H9 (cell line): ENCODE results near the gene MAN1A1. TPM values are rescaled to one million over a fixed set of nuclear protein-coding genes. Genes with fewer than 3 reads are reported as not detected.
A peak's percentile ranks its signal among the peaks of the same experiment; 100 is the strongest.

Source experiments
- DNase-seq: peaks from one replicate; pipeline ENCODE4 v3.0.0-alpha.2; 2017
- H2AFZ ChIP-seq: one replicate; pipeline ENCODE4 v1.6.1; 2013; ENCODE audit warnings: mild to moderate bottlenecking, low read length, control low read depth, moderate library complexity
- H2AK5ac ChIP-seq: 2 replicates; pipeline ENCODE4 v1.6.1; 2013; ENCODE audit warnings: low read length, control low read depth, mixed read lengths; ENCODE audit not compliant: insufficient read length
- H2BK120ac ChIP-seq: one replicate; pipeline ENCODE4 v1.6.1; 2013; ENCODE audit warnings: low read depth, mild to moderate bottlenecking, low read length, control low read depth, inconsistent platforms; ENCODE audit not compliant: poor library complexity, severe bottlenecking
- H2BK12ac ChIP-seq: 2 replicates; pipeline ENCODE4 v1.6.1; 2013; ENCODE audit warnings: low read length, control low read depth, mixed read lengths, low read depth; ENCODE audit not compliant: insufficient read length
- H2BK15ac ChIP-seq: 2 replicates; pipeline ENCODE4 v1.6.1; 2013; ENCODE audit warnings: low read depth, low read length, control low read depth
- H2BK20ac ChIP-seq: one replicate; pipeline ENCODE4 v1.6.1; 2013; ENCODE audit warnings: low read depth, mild to moderate bottlenecking, low read length, control low read depth, inconsistent platforms; ENCODE audit not compliant: poor library complexity, severe bottlenecking
- H2BK5ac ChIP-seq: 2 replicates; pipeline ENCODE4 v1.6.1; 2013; ENCODE audit warnings: low read length, control low read depth, mixed read lengths; ENCODE audit not compliant: insufficient read length
- H3K14ac ChIP-seq: 2 replicates; pipeline ENCODE4 v1.6.1; 2013; ENCODE audit warnings: low read length, control low read depth; ENCODE audit not compliant: insufficient read depth
- H3K18ac ChIP-seq: 2 replicates; pipeline ENCODE4 v1.6.1; 2013; ENCODE audit warnings: low read depth, mild to moderate bottlenecking, mixed read lengths, low read length, control low read depth; ENCODE audit not compliant: insufficient read length
- H3K23ac ChIP-seq: 2 replicates; pipeline ENCODE4 v1.6.1; 2013; ENCODE audit warnings: low read length, control low read depth, mixed read lengths, low read depth; ENCODE audit not compliant: insufficient read length
- H3K23me2 ChIP-seq: 2 replicates; pipeline ENCODE4 v1.6.1; 2013; ENCODE audit warnings: low read depth, mild to moderate bottlenecking, mixed read lengths, low read length, control low read depth; ENCODE audit not compliant: insufficient read length, poor library complexity, severe bottlenecking
- H3K27ac ChIP-seq: 2 replicates; pipeline ENCODE4 v1.5.1; 2013; ENCODE audit warnings: low read length, control low read depth, mixed read lengths, low read depth; ENCODE audit not compliant: insufficient read length
- H3K27me3 ChIP-seq: 2 replicates; pipeline ENCODE4 v1.6.1; 2013; ENCODE audit warnings: low read length, control low read depth, inconsistent platforms; ENCODE audit not compliant: insufficient read depth
- H3K4ac ChIP-seq: 2 replicates; pipeline ENCODE4 v1.6.1; 2013; ENCODE audit warnings: low read depth, mild to moderate bottlenecking, control low read depth, inconsistent platforms, low read length, moderate library complexity
- H3K4me1 ChIP-seq: 2 replicates; pipeline ENCODE4 v1.6.1; 2013; ENCODE audit warnings: low read length, control low read depth, inconsistent platforms; ENCODE audit not compliant: insufficient read depth
- H3K4me2 ChIP-seq: 2 replicates; pipeline ENCODE4 v1.6.1; 2013; ENCODE audit warnings: low read length, control low read depth, mixed read lengths; ENCODE audit not compliant: insufficient read length, insufficient read depth
- H3K56ac ChIP-seq: 2 replicates; pipeline ENCODE4 v1.6.1; 2013; ENCODE audit warnings: low read depth, mild to moderate bottlenecking, mixed read lengths, low read length, control low read depth; ENCODE audit not compliant: insufficient read length
- H3K79me1 ChIP-seq: 2 replicates; pipeline ENCODE4 v1.6.1; 2013; ENCODE audit warnings: low read depth, mild to moderate bottlenecking, moderate library complexity, low read length, control low read depth, inconsistent platforms; ENCODE audit not compliant: insufficient read depth, poor library complexity, severe bottlenecking
- H3K79me2 ChIP-seq: 2 replicates; pipeline ENCODE4 v1.6.1; 2013; ENCODE audit warnings: low read length, control low read depth, inconsistent platforms; ENCODE audit not compliant: insufficient read depth
- H3K9ac ChIP-seq: 2 replicates; pipeline ENCODE4 v1.6.1; 2013; ENCODE audit warnings: low read length, control low read depth, mixed read lengths; ENCODE audit not compliant: insufficient read length; ENCODE audit errors: extremely low read depth
- H3K9me3 ChIP-seq: one replicate; pipeline ENCODE4 v1.6.1; 2013; ENCODE audit warnings: low read depth, low read length, inconsistent platforms; ENCODE audit not compliant: control insufficient read depth
- H3T11ph ChIP-seq: one replicate; pipeline ENCODE4 v1.6.1; 2013; ENCODE audit warnings: mild to moderate bottlenecking, low read length, control low read depth, inconsistent platforms
- H4K20me1 ChIP-seq: one replicate; pipeline ENCODE4 v1.6.1; 2013; ENCODE audit not compliant: control insufficient read depth, insufficient read length, insufficient read depth
- H4K5ac ChIP-seq: 2 replicates; pipeline ENCODE4 v1.6.1; 2013; ENCODE audit warnings: low read depth, mild to moderate bottlenecking, mixed read lengths, low read length, control low read depth; ENCODE audit not compliant: insufficient read length
- H4K8ac ChIP-seq: replicated peaks from 2 replicates; pipeline ENCODE4 v1.6.1; 2013; ENCODE audit warnings: low read length, control low read depth, mixed read lengths, low read depth; ENCODE audit not compliant: insufficient read length
- H4K91ac ChIP-seq: 2 replicates; pipeline ENCODE4 v1.6.1; 2013; ENCODE audit warnings: low read depth, mild to moderate bottlenecking, moderate library complexity, mixed read lengths, low read length, control low read depth; ENCODE audit not compliant: insufficient read length
- H3K27ac Mint-ChIP-seq, 3 experiments: 2 replicates in 2 of 3; 3 replicates in 1 of 3; pipeline ENCODE4 v1.8.0; 2020 to 2021; ENCODE audit warnings: mixed read lengths in 3 of 3, mild to moderate bottlenecking in 1 of 3, moderate library complexity in 1 of 3
- H3K27me3 Mint-ChIP-seq: 2 replicates; pipeline ENCODE4 v1.8.0; 2021; ENCODE audit warnings: low read depth, mild to moderate bottlenecking, moderate library complexity, mixed read lengths
- H3K36me3 Mint-ChIP-seq, 3 experiments: 2 replicates in 2 of 3; 3 replicates in 1 of 3; pipeline ENCODE4 v1.8.0; 2020 to 2021; ENCODE audit warnings: low read depth in 3 of 3, mixed read lengths in 3 of 3; ENCODE audit not compliant: insufficient read depth in 1 of 3
- H3K4me1 Mint-ChIP-seq, 2 experiments: 2 replicates each; pipeline ENCODE4 v1.8.0; 2020; ENCODE audit warnings: mixed read lengths in 2 of 2
- H3K4me3 Mint-ChIP-seq, 2 experiments: 2 replicates in 1 of 2; 3 replicates in 1 of 2; pipeline ENCODE4 v1.8.0; 2020 to 2021; ENCODE audit warnings: mild to moderate bottlenecking in 2 of 2, mixed read lengths in 2 of 2, moderate library complexity in 1 of 2
- H3K9me3 Mint-ChIP-seq, 2 experiments: 2 replicates in 1 of 2; 3 replicates in 1 of 2; pipeline ENCODE4 v1.8.0; 2020; ENCODE audit warnings: mild to moderate bottlenecking in 2 of 2, mixed read lengths in 2 of 2, moderate library complexity in 1 of 2
- CTCF ChIP-seq: fragments of 200-600 bp; sonication (generic); conservative IDR thresholded peaks from 3 replicates; pipeline ENCODE4 v1.8.0; 2021; ENCODE audit warnings: antibody characterized with exemption, mild to moderate bottlenecking
- WGBS: extraction: QIAGEN DNeasy Blood & Tissue Kit; methylation state at CpG from one replicate; pipeline ENCODE4 v1.1.7; 2013; ENCODE audit warnings: missing lambda C conversion rate, low lambda C conversion rate, mixed read lengths; ENCODE audit not compliant: insufficient read length; ENCODE audit errors: extremely low coverage; 5-methylcytosine and 5-hydroxymethylcytosine counted together
- total RNA-seq: library from RNA; stranded (reverse); gene quantifications from 2 replicates; pipeline ENCODE4 v1.2.1, GENCODE V29; 2021

MAN1A1 gene
- total RNA-seq, 1 experiment from 2014 or later, result 1.6 TPM

GRCh38 chr6:119348096-119348747 lies 1.3 kb downstream of the MAN1A1 start:
- H3K79me1 ChIP-seq, result no peaks in the 10 kb centered on the region
- H3K27me3 ChIP-seq, result peaks cover 4% of the 10 kb centered on the region; the same call in 1 of the 2 replicates
- no peak overlapping the region for H2AFZ ChIP-seq
- H2BK120ac ChIP-seq, result no peak overlapping the region
- no peak overlapping the region for H2BK12ac ChIP-seq
- H2BK20ac ChIP-seq, result no peak overlapping the region
- no peak overlapping the region for H3K56ac ChIP-seq
- Mint-ChIP-seq H3K27ac (no peak overlapping the region), H3K9me3 (no peaks in the 10 kb centered on the region), H3K36me3 (no peaks in the 10 kb centered on the region), H3K4me1 (peaks cover 11 to 14% of the 10 kb centered on the region in 2 experiments), H3K27me3 (peaks cover 45% of the 10 kb centered on the region), H3K4me3 (peak overlapping the region; percentile 56 to 80)
- peak; percentile 47 for DNase-seq
- H3K9ac ChIP-seq, result no peak overlapping the region
- H3T11ph ChIP-seq, result no peak overlapping the region
- H3K23ac ChIP-seq, result no peak overlapping the region
- no peak overlapping the region for H4K8ac ChIP-seq
- TF ChIP-seq CTCF, result no peak
- H2BK5ac ChIP-seq, result no peak overlapping the region
- H3K79me2 ChIP-seq, result no peaks in the 10 kb centered on the region
- H3K9me3 ChIP-seq, result no peaks in the 10 kb centered on the region
- no peak overlapping the region for H3K14ac ChIP-seq
- no peak overlapping the region for H3K4ac ChIP-seq
- H3K4me2 ChIP-seq, result peak overlapping the region; percentile 90
- no peak overlapping the region for H4K91ac ChIP-seq
- WGBS, result no CpG with 5 or more reads among the region's 35 CpGs
- no peak overlapping the region for H3K18ac ChIP-seq
- H4K5ac ChIP-seq, result no peak overlapping the region
- H4K20me1 ChIP-seq, result no peaks in the 10 kb centered on the region
- no peak overlapping the region for H2BK15ac ChIP-seq
- H3K4me1 ChIP-seq, result peaks cover 4% of the 10 kb centered on the region; the same call in 1 of the 2 replicates
- H3K23me2 ChIP-seq, result peaks cover 18% of the 10 kb centered on the region
- H3K27ac ChIP-seq, result no peak overlapping the region
- H2AK5ac ChIP-seq, result no peak overlapping the region
